ENCODE measurements around the gene RYK. TPM values are rescaled to one million over a fixed set of nuclear protein-coding genes. Genes with fewer than 3 reads are reported as not detected.

RYK gene
- 25.1 to 37.1 TPM (median 28.3 TPM) in 5 replicates for total RNA-seq (2022; extraction: Qiagen RNA extraction)

DNA sequence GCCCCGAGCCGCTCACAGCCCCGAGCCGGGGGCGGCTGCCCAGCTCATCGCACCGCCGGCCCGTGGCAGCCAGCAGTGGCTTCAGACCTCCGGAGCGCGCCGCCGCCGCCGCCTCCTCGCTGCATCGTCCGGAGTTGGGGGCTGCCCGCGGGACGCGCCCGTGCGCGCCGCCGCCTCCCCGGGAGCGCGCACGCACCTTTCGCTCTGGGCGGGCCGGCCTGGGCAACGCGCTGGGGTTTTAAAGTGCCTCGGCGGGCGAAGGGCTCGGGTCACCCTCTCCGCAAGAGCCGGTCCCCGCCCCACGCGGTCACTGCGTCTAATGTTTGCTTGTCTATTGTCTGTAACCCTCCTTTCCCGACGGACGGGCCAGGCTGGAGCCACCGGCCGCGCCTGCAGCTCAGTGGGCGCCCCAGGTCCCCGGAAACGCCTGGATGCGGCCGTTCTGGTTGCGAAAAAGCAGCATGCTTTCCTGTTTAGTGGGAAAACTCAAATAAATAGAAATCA lies at the start of gene RYK:
Gene RYK (minus strand): TSS at position 143 of the 504 bp plus-strand sequence. CDS start 205 bp downstream, outside the sequence.

Other genes with a start within 250 kb of the RYK start
- 0.07 to 0.24 TPM (median 0.23 TPM) in 5 replicates for gene SLCO2A1, start 220.9 kb downstream of the RYK start, total RNA-seq (2022; extraction: Qiagen RNA extraction)
- gene AMOTL2, start 123.6 kb upstream of the RYK start, total RNA-seq (2022; extraction: Qiagen RNA extraction) = 48.8 to 54.2 TPM (median 50.3 TPM) in 5 replicates
- 46.4 to 55.3 TPM (median 49.5 TPM) in 5 replicates for gene ANAPC13, start 235.1 kb upstream of the RYK start, total RNA-seq (2022; extraction: Qiagen RNA extraction)
- gene CEP63, start 235.2 kb upstream of the RYK start, total RNA-seq (2022; extraction: Qiagen RNA extraction) = 11.9 to 19.2 TPM (median 13.4 TPM) in 5 replicates